K562 (cell line): Measurements from ENCODE around the gene PTPRR. TPM values are rescaled to one million over a fixed set of nuclear protein-coding genes. Genes with fewer than 3 reads are reported as not detected.

Experiments
- ATAC-seq: fragments of 200-7000 bp; cut with Tn5 transposase; 3 replicates; pipeline ENCODE4 v1.9.1; 2020; ENCODE audit warnings: moderate library complexity
- BruUV-seq: library from RNA; stranded (reverse); fragments of 400-500 nt; replicated peaks from 2 replicates; lab custom pipeline; 2021; lab: Mats Ljungman, UMichigan
- CTCF ChIA-PET: fragments of 300-600 bp; formaldehyde crosslinking; extraction: SDS; loops from one replicate; lab custom pipeline; 2021; ENCODE audit warnings: low intra/inter-chr PET ratio; lab: Yijun Ruan, JAX
- POLR2A ChIA-PET: fragments of 300-600, 350-650 bp; sonication (Branson Sonifier 250); formaldehyde crosslinking; extraction: SDS; loops from one replicate; lab custom pipeline; 2021; ENCODE audit warnings: antibody characterized with exemption, inconsistent platforms; lab: Yijun Ruan, JAX
- DNase-seq, 4 experiments: peaks; one replicate each; pipeline versions ENCODE4 v3.0.0 to v3.0.0-alpha.2; 2011 to 2018; ENCODE audit warnings: low spot score in 3 of 4, mixed read lengths in 3 of 4; ENCODE audit errors: extremely low read depth in 1 of 4
- FAIRE-seq: peaks from 2 replicates; lab custom pipeline; 2011; peaks lifted over from hg19 to GRCh38; lab: Jason Lieb, UNC
- H2AFZ ChIP-seq: 2 replicates; pipeline ENCODE4 v1.6.0; 2011; ENCODE audit warnings: low read depth, low read length, control low read depth, inconsistent platforms
- H3K27ac ChIP-seq: fragments of 200-600 bp; 3 replicates; pipeline ENCODE4 v1.8.0; 2011; ENCODE audit warnings: low read depth, mild to moderate bottlenecking, control low read depth, inconsistent platforms, low read length, moderate library complexity, mixed read lengths; ENCODE audit errors: extremely low read depth
- H3K27me3 ChIP-seq, 2 experiments: fragments of 300-600 bp in 1 of 2; 2 replicates in 1 of 2; 3 replicates in 1 of 2; pipeline versions ENCODE4 v1.6.0 to v1.8.0; 2011; ENCODE audit warnings: inconsistent platforms in 2 of 2, low read length in 2 of 2, mild to moderate bottlenecking in 1 of 2, mixed read lengths in 1 of 2, moderate library complexity in 1 of 2; ENCODE audit not compliant: control insufficient read depth in 2 of 2, insufficient read depth in 2 of 2
- H3K36me3 ChIP-seq: fragments of 300-600 bp; 3 replicates; pipeline ENCODE4 v1.8.0; 2011; ENCODE audit warnings: mild to moderate bottlenecking, low read length, inconsistent platforms; ENCODE audit not compliant: control insufficient read depth, insufficient read depth
- H3K4me1 ChIP-seq, 2 experiments: fragments of 200-600 bp in 1 of 2; replicated peaks in 1 of 2; 2 replicates in 1 of 2; 3 replicates in 1 of 2; pipeline versions ENCODE4 v1.5.1 to v1.8.0; 2011; ENCODE audit warnings: inconsistent platforms in 2 of 2, low read length in 2 of 2, mild to moderate bottlenecking in 1 of 2, mixed read lengths in 1 of 2, moderate library complexity in 1 of 2; ENCODE audit not compliant: control insufficient read depth in 2 of 2, insufficient read depth in 2 of 2
- H3K4me2 ChIP-seq: 2 replicates; pipeline ENCODE4 v1.6.1; 2011; ENCODE audit warnings: low read length, control low read depth, inconsistent platforms, mixed read lengths; ENCODE audit not compliant: insufficient read depth
- H3K4me3 ChIP-seq: fragments of 200-600 bp; sonication (generic), shearing (Covaris generic); 2 replicates; pipeline ENCODE4 v1.5.1; 2016; ENCODE audit warnings: control low read depth, inconsistent platforms
- H3K79me2 ChIP-seq: fragments of 200-600 bp; 3 replicates; pipeline ENCODE4 v1.8.0; 2011; ENCODE audit warnings: low read length, inconsistent platforms; ENCODE audit not compliant: control insufficient read depth, insufficient read depth
- H3K9ac ChIP-seq, 2 experiments: 2 replicates each; pipeline versions ENCODE4 v1.6.0 to v1.6.1; 2011; ENCODE audit warnings: low read depth in 2 of 2, low read length in 2 of 2, control low read depth in 1 of 2, inconsistent platforms in 1 of 2, mild to moderate bottlenecking in 1 of 2, mixed read lengths in 1 of 2; ENCODE audit not compliant: insufficient read depth in 1 of 2
- H3K9me1 ChIP-seq: one replicate; pipeline ENCODE4 v1.6.0; 2011; ENCODE audit warnings: inconsistent platforms, mild to moderate bottlenecking, low read length, moderate library complexity; ENCODE audit not compliant: control insufficient read depth, insufficient read depth
- H3K9me3 ChIP-seq: replicated peaks from 2 replicates; pipeline ENCODE4 v1.5.1; 2011; ENCODE audit warnings: low read depth, low read length, inconsistent platforms; ENCODE audit not compliant: control insufficient read depth, insufficient read depth
- H4K20me1 ChIP-seq: replicated peaks from 2 replicates; pipeline ENCODE4 v1.6.1; 2011; ENCODE audit warnings: low read length, inconsistent platforms, mixed read lengths; ENCODE audit not compliant: control insufficient read depth, insufficient read depth
- HDGF ChIP-seq: fragments of 450-650 bp; IDR thresholded peaks from 2 replicates; pipeline ENCODE4 v1.6.1; 2016
- NR3C1 ChIP-seq: sonication (generic); formaldehyde crosslinking; IDR thresholded peaks from 2 replicates; pipeline ENCODE4 v1.8.1; 2022; ENCODE audit warnings: missing genetic modification reagents
- PTTG1 ChIP-seq: fragments of 450-650 bp; IDR thresholded peaks from 2 replicates; pipeline ENCODE4 v1.6.1; 2016; ENCODE audit warnings: low read depth, mild to moderate bottlenecking, missing genetic modification characterization, missing compliant biosample characterization
- SMAD4 ChIP-seq: fragments of 250-450 bp; sonication (Bioruptor Pico); conservative IDR thresholded peaks from 2 replicates; pipeline ENCODE4 v1.8.0; 2021; ENCODE audit warnings: inconsistent platforms, mild to moderate bottlenecking, moderate library complexity
- TCF3 ChIP-seq: sonication (generic); formaldehyde crosslinking; IDR thresholded peaks from 2 replicates; pipeline ENCODE4 v1.4.0; 2020; ENCODE audit warnings: mild to moderate bottlenecking, missing genetic modification reagents
- ZNF318 ChIP-seq, 2 experiments: fragments of 450-650 bp; IDR thresholded peaks; 2 replicates each; pipeline ENCODE4 v1.6.1; 2016; ENCODE audit warnings: mild to moderate bottlenecking in 2 of 2, borderline replicate concordance in 1 of 2, low read depth in 1 of 2, moderate library complexity in 1 of 2
- ZNF398 ChIP-seq: fragments of 250-450 bp; sonication (Bioruptor Pico); IDR thresholded peaks from 2 replicates; pipeline ENCODE4 v1.8.0; 2021; ENCODE audit warnings: moderate library complexity, mild to moderate bottlenecking, inconsistent platforms
- ZNF639 ChIP-seq, 2 experiments: fragments of 200-800 bp in 1 of 2; sonication (Bioruptor generic) in 1 of 2; sonication (generic) in 1 of 2; formaldehyde crosslinking in 1 of 2; IDR thresholded peaks in 1 of 2; conservative IDR thresholded peaks in 1 of 2; 2 replicates each; pipeline versions ENCODE4 v1.5.0 to v1.6.1; 2016 to 2020; ENCODE audit warnings: missing compliant biosample characterization in 1 of 2, missing genetic modification characterization in 1 of 2, missing genetic modification reagents in 1 of 2
- ZNF830 ChIP-seq: fragments of 250-450 bp; sonication (Bioruptor Pico); IDR thresholded peaks from 2 replicates; pipeline ENCODE4 v1.5.0; 2021; ENCODE audit warnings: mild to moderate bottlenecking
- WGBS: fragments of 100-300 bp; shearing (Covaris generic); methylation state at CpG from one replicate; pipeline ENCODE4 v1.1.6; 2016; ENCODE audit warnings: low coverage, mixed read lengths; ENCODE audit not compliant: insufficient coverage; ENCODE audit errors: missing lambda C conversion rate; 5-methylcytosine and 5-hydroxymethylcytosine counted together
- in situ Hi-C: fragments of 300-500 bp; cut with MboI; formaldehyde crosslinking; loops from 4 replicates; pipeline ENCODE4 v1.15.0; 2018; ENCODE audit warnings: inconsistent platforms, mixed read lengths
- intact Hi-C: fragments of 100-400 bp; cut with micrococcal nuclease; formaldehyde crosslinking; loops from 2 replicates; pipeline ENCODE4 v1.14.2; 2022
- polyA plus RNA-seq, 8 experiments: library from polyadenylated mRNA; depleted of rRNA in 4 of 8; stranded (reverse) in 5 of 8; unstranded in 3 of 8; fragments of >200 nt; fragmentation: Nextera tagmentation in 2 of 8; fragmentation: Illumina TruSeq in 1 of 8; extraction: Ambion mirVana in 2 of 8; extraction: Trizol in 1 of 8; gene quantifications; 2 replicates each; pipeline versions ENCODE4 v1.2.1 to v1.2.3, GENCODE V29; 2011 to 2014; ENCODE audit warnings: inconsistent platforms in 1 of 8, missing spikeins in 1 of 8
- total RNA-seq, 7 experiments: library from RNA; depleted of rRNA in 6 of 7; stranded (reverse); fragments of >200 nt in 6 of 7; fragmentation: Illumina TruSeq in 2 of 7; extraction: Trizol in 2 of 7; gene quantifications; 2 replicates each; pipeline versions ENCODE4 v1.2.1 to v1.2.3, GENCODE V29; 2011 to 2021; ENCODE audit warnings: low replicate concordance in 1 of 7

Gene PTPRR
- total and polyA plus RNA-seq, 9 of the 15 experiments (the other 6 are each of a cell fraction or from before 2014, with no cell fraction given) = 6.6 to 41.7 (median 12.3) TPM

GRCh38 chr12:70641691-70642090, 278.8 kb downstream of the PTPRR start:
- no peak overlapping the region for H2AFZ ChIP-seq
- H3K4me2 ChIP-seq = no peak overlapping the region
- 0 out of 2 replicates have a peak, but pooled peaks have one; percentile 8 for TF ChIP-seq TCF3
- TF ChIP-seq ZNF639 (CRISPR knock-in tag; conservative IDR thresholded peaks at IDR 0.05 in 1 of 2, IDR thresholded peaks at IDR 0.05 in 1 of 2) = no peak
- no peak for TF ChIP-seq ZNF830
- TF ChIP-seq SMAD4 = peak; percentile 64; the same call in 1 of the 2 replicates
- TF ChIP-seq HDGF = no peak
- no peak for TF ChIP-seq ZNF398 (CRISPR knock-in tag)
- TF ChIP-seq PTTG1 = no peak
- no peak for TF ChIP-seq ZNF318 (IDR thresholded peaks at IDR 0.05; ENCODE audit: borderline replicate concordance in 1 of 2, low read depth in 1 of 2)
- TF ChIP-seq NR3C1 (CRISPR knock-in tag) = no peak
- no peaks in the 10 kb centered on the region for H3K9me1 ChIP-seq
- peaks cover 2 to 29% of the 10 kb centered on the region in 2 experiments; a peak in 4 of 5 replicates for H3K4me1 ChIP-seq
- no peaks in the 10 kb centered on the region for H3K9me3 ChIP-seq
- DNase-seq (no peak), ATAC-seq (no peak), FAIRE-seq (no peak)
- in situ Hi-C loops (no loop called here), intact Hi-C loops (no loop called here)
- no TSS peak for BruUV-seq
- ChIA-PET CTCF (no interaction called here), POLR2A (interaction anchor here (1.8 kb wide), 1 partner anchor 18 kb away, joined by 4 read pairs; no protein-coding TSS in a partner anchor)
- H3K79me2 ChIP-seq = no peaks in the 10 kb centered on the region
- no peak overlapping the region for H3K27ac ChIP-seq
- no peak overlapping the region for H3K4me3 ChIP-seq
- WGBS = 44% methylated on average over 2 of the region's 2 CpGs
- H4K20me1 ChIP-seq = no peaks in the 10 kb centered on the region
- H3K27me3 ChIP-seq = no peaks in the 10 kb centered on the region
- H3K9ac ChIP-seq = no peak overlapping the region
- peaks cover 12% of the 10 kb centered on the region; the same call in 2 of the 3 replicates for H3K36me3 ChIP-seq
